A673 (cell line): Measurements from ENCODE around the gene PKP1. TPM values are rescaled to one million over a fixed set of nuclear protein-coding genes. Genes with fewer than 3 reads are reported as not detected.

Source experiments
- BruUV-seq: library from RNA; stranded (reverse); fragments of 400-500 nt; replicated peaks from 2 replicates; lab custom pipeline; 2021; lab: Mats Ljungman, UMichigan
- CTCF ChIA-PET: fragments of 300-600 bp; sonication (Branson Sonifier 250); formaldehyde crosslinking; loops from one replicate; lab custom pipeline; 2022; ENCODE audit warnings: antibody characterized with exemption; lab: Charles Lee
- POLR2A ChIA-PET: fragments of 300-600 bp; sonication (Branson Sonifier 250); formaldehyde crosslinking; loops from one replicate; lab custom pipeline; 2022; ENCODE audit warnings: antibody characterized with exemption; ENCODE audit not compliant: low non-redundant PET; lab: Charles Lee
- DNase-seq: peaks from one replicate; pipeline ENCODE4 v3.0.0-alpha.2; 2015; ENCODE audit warnings: low spot score
- H3K27ac ChIP-seq: fragments of 200-600 bp; sonication (generic); 2 replicates; pipeline ENCODE4 v1.5.1; 2016; ENCODE audit warnings: mixed run types, low read depth, mild to moderate bottlenecking, mixed read lengths, antibody characterized with exemption, low read length; ENCODE audit not compliant: poor library complexity, severe bottlenecking
- H3K27me3 ChIP-seq: fragments of 200-600 bp; sonication (generic); replicated peaks from 2 replicates; pipeline ENCODE4 v1.6.1; 2017; ENCODE audit warnings: mixed run types, low read depth, mild to moderate bottlenecking, mixed read lengths, antibody characterized with exemption, low read length; ENCODE audit not compliant: insufficient read depth, poor library complexity
- H3K36me3 ChIP-seq: fragments of 200-600 bp; sonication (generic); 2 replicates; pipeline ENCODE4 v1.6.1; 2016; ENCODE audit warnings: mixed run types, mild to moderate bottlenecking, mixed read lengths, antibody characterized with exemption, low read length; ENCODE audit not compliant: insufficient read depth, poor library complexity, severe bottlenecking
- H3K4me1 ChIP-seq: fragments of 200-600 bp; sonication (generic); 2 replicates; pipeline ENCODE4 v1.6.1; 2017; ENCODE audit warnings: mixed run types, mild to moderate bottlenecking, mixed read lengths, antibody characterized with exemption, low read length; ENCODE audit not compliant: insufficient read depth, poor library complexity, severe bottlenecking
- H3K4me3 ChIP-seq: fragments of 200-600 bp; sonication (generic); 2 replicates; pipeline ENCODE4 v1.5.1; 2016; ENCODE audit warnings: low read depth, mixed run types, mild to moderate bottlenecking, mixed read lengths, low read length; ENCODE audit not compliant: poor library complexity, severe bottlenecking
- H3K9me3 ChIP-seq: fragments of 200-600 bp; sonication (generic); 2 replicates; pipeline ENCODE4 v1.6.1; 2016; ENCODE audit warnings: mixed run types, low read depth, mild to moderate bottlenecking, mixed read lengths, antibody characterized with exemption, low read length; ENCODE audit not compliant: poor library complexity, severe bottlenecking
- EZH2 ChIP-seq: fragments of 200-600 bp; sonication (generic); IDR thresholded peaks from 2 replicates; pipeline ENCODE4 v1.6.1; 2017; ENCODE audit warnings: borderline replicate concordance, low read depth, mild to moderate bottlenecking, mixed read lengths, antibody characterized with exemption, low read length; ENCODE audit not compliant: poor library complexity, severe bottlenecking
- intact Hi-C: fragments of 100-400 bp; cut with micrococcal nuclease; formaldehyde crosslinking; loops from one replicate; pipeline ENCODE4 v1.10.0; 2022; ENCODE audit not compliant: unreplicated experiment
- total RNA-seq: library from RNA; stranded (reverse); gene quantifications from 2 replicates; pipeline ENCODE4 v1.2.3, GENCODE V29; 2021
- TF ChIP-seq, protein P1 (sequence below): fragments of 300-800, 200-600 bp; sonication (generic); conservative IDR thresholded peaks from 2 replicates; pipeline ENCODE4 v1.5.1; 2017; ENCODE audit warnings: low read depth, mild to moderate bottlenecking, antibody characterized with exemption, low read length, moderate library complexity, mixed read lengths

Gene PKP1
- total RNA-seq, 1 experiment from 2014 or later = 535 TPM

DNA sequence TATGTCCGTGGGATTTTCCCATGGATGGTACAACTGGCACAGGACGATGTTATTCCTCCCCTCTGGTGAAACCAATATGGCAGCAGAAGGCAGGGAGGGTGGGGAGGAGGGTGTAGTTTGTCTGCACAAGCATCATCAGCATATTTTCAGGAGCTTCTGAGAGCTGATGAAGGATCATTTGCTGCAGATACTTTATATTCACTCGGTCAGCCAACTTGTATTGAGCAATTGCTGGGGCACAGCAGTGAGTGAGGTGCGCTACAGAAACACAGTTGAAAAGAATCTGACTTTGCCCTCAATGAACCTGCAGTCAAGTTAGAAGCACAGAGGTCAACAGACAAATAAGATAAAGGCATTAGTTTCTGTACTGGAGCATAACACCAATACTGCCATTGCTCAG lies 13.0 kb downstream of the PKP1 start:
- DNase-seq = no peak
- no peaks in the 10 kb centered on the region for H3K27me3 ChIP-seq
- peaks cover 94% of the 10 kb centered on the region for H3K36me3 ChIP-seq
- intact Hi-C loops = no loop called here
- CTCF ChIA-PET = no interaction called here
- POLR2A ChIA-PET = interaction anchor here (0.6 kb wide), 1 partner anchor 1633 kb away, joined by 7 read pairs; no protein-coding TSS in a partner anchor
- H3K4me3 ChIP-seq = no peak overlapping the region
- peak overlapping the region; percentile 96 for H3K27ac ChIP-seq
- H3K4me1 ChIP-seq = peaks cover 100% of the 10 kb centered on the region
- no TSS peak for BruUV-seq
- no peak for TF ChIP-seq EZH2
- TF ChIP-seq, protein P1, sequence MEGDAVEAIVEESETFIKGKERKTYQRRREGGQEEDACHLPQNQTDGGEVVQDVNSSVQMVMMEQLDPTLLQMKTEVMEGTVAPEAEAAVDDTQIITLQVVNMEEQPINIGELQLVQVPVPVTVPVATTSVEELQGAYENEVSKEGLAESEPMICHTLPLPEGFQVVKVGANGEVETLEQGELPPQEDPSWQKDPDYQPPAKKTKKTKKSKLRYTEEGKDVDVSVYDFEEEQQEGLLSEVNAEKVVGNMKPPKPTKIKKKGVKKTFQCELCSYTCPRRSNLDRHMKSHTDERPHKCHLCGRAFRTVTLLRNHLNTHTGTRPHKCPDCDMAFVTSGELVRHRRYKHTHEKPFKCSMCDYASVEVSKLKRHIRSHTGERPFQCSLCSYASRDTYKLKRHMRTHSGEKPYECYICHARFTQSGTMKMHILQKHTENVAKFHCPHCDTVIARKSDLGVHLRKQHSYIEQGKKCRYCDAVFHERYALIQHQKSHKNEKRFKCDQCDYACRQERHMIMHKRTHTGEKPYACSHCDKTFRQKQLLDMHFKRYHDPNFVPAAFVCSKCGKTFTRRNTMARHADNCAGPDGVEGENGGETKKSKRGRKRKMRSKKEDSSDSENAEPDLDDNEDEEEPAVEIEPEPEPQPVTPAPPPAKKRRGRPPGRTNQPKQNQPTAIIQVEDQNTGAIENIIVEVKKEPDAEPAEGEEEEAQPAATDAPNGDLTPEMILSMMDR = no peak
- H3K9me3 ChIP-seq = no peaks in the 10 kb centered on the region

DNA sequence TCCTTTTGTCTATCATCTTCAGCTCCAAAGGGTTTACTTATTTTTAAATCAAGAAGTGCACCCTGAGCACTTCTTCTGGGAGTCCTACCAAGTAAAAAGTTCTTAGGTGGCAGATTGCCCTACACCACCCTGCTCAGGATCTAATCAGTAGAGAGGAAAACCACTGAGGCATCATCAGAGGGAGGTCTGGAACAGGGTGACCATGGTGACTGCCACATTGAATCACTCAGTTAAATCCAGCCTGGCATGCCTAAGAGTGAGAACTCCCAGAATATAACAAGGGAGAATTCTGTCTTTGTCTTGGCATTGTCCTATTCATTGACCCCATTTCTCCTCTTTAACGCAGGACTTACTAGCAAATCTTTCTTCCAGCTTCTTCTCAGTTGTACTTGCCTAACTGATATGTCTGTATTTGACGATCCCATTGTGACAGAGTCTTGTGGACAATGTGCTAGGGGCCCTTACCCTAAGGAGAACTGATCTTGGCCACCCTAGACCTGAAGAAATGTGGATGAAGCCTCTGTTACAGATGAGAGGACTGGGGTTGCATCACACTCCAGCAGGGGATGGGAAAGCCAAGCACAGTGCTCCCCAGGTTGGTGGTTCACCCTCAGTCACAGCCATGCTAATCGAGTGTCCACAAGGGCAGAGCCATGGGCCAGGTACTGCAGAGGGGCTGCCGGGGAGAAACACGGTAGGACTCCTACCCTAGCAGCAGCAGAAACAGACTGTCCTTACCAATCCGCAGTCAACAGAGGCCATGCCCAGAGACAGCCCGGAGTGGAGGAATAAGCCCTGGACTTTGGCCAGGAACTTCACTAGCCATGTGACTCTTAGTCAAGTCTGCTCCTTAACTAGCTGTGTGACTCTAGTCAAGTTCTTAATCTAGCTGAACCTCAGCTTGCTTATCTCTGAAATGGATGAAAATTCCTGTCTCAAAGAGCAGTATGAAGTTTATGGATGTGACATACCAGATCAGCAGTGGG lies 15.4 kb downstream of the PKP1 start:
- no peak overlapping the region for H3K4me3 ChIP-seq
- POLR2A ChIA-PET = interaction anchor here (0.7 kb wide), 1 partner anchor 32 kb away, joined by 3 read pairs; no protein-coding TSS in a partner anchor
- peaks cover 100% of the 10 kb centered on the region for H3K4me1 ChIP-seq
- no TSS peak for BruUV-seq
- H3K27me3 ChIP-seq = no peaks in the 10 kb centered on the region
- intact Hi-C loops = no loop called here
- CTCF ChIA-PET = interaction anchor here (0.5 kb wide), 1 partner anchor 49 kb away, joined by 4 read pairs; no protein-coding TSS in a partner anchor
- no peak for DNase-seq
- peaks cover 95% of the 10 kb centered on the region for H3K36me3 ChIP-seq
- TF ChIP-seq EZH2 = no peak
- peak overlapping the region; percentile 96 for H3K27ac ChIP-seq
- H3K9me3 ChIP-seq = no peaks in the 10 kb centered on the region

DNA sequence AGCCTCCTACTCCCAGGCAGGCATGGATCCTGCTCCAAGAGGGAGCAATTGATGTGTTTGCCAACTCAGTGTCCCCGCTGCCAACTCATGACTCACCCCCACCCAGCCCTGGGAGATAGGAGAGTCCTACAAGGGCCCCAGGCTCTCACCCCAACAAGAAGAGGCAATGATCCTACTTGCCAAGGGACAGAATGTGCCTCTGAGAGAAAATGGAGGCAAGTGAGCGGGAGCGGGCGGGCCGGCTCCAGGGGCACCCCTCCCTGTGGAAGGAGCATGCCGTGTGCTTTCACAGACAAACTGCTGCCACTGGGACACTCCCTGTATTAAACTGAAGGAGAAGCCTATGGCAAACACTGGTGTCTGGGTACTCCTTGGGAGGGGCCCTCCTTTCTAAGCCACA lies 16.7 kb downstream of the PKP1 start:
- no peaks in the 10 kb centered on the region for H3K27me3 ChIP-seq
- H3K4me1 ChIP-seq = peaks cover 98% of the 10 kb centered on the region
- ChIA-PET POLR2A (interaction anchor here (0.6 kb wide), 1 partner anchor 33 kb away, joined by 3 read pairs; no protein-coding TSS in a partner anchor), CTCF (no interaction called here)
- no TSS peak for BruUV-seq
- no peak overlapping the region for H3K4me3 ChIP-seq
- no peaks in the 10 kb centered on the region for H3K9me3 ChIP-seq
- intact Hi-C loops = no loop called here
- peak; percentile 59 for DNase-seq
- peak overlapping the region; percentile 96 for H3K27ac ChIP-seq
- TF ChIP-seq, protein P1 = no peak
- TF ChIP-seq EZH2 = no peak
- peaks cover 95% of the 10 kb centered on the region for H3K36me3 ChIP-seq
